ENCODE measurements around the gene KRT15.
A peak's percentile ranks its signal among the peaks of the same experiment; 100 is the strongest.

The KRT15 gene

GRCh38 chr17:41518789-41519449, at the start of gene KRT15:
Gene KRT15, minus strand, starts transcription at chr17:41518890. Its CDS starts 63 bp downstream, at chr17:41518827.
- no peak for DNase-seq (ENCODE audit: low read depth)

GRCh38 chr17:41567317-41567716, 48.6 kb upstream of the KRT15 start:
- DNase-seq (ENCODE audit: low read depth) = no peak

- no peak for DNase-seq (ENCODE audit: low read depth)
These were observed 46.6 kb upstream of the KRT15 start for GRCh38 chr17:41565338-41565737.

GRCh38 chr17:41563607-41564170, 45.0 kb upstream of the KRT15 start:
- no peak for DNase-seq (ENCODE audit: low read depth)

GRCh38 chr17:41561554-41561953, 42.9 kb upstream of the KRT15 start:
- no peak for DNase-seq (ENCODE audit: low read depth)

GRCh38 chr17:41559548-41559947, 40.9 kb upstream of the KRT15 start:
- no peak for DNase-seq (ENCODE audit: low read depth)

- DNase-seq (ENCODE audit: low read depth) = no peak
These were observed 38.2 kb upstream of the KRT15 start for GRCh38 chr17:41556931-41557330.

- DNase-seq (ENCODE audit: low read depth) = no peak
These were observed 37.6 kb upstream of the KRT15 start for GRCh38 chr17:41556306-41556705.

GRCh38 chr17:41555105-41555887, 36.6 kb upstream of the KRT15 start:
- no peak for DNase-seq (ENCODE audit: low read depth)

GRCh38 chr17:41553987-41554680, 35.4 kb upstream of the KRT15 start:
- no peak for DNase-seq (ENCODE audit: low read depth)

- no peak for DNase-seq (ENCODE audit: low read depth)
These were observed 34.5 kb upstream of the KRT15 start for GRCh38 chr17:41553176-41553575.

- DNase-seq (ENCODE audit: low read depth) = no peak
These were observed 33.8 kb upstream of the KRT15 start for GRCh38 chr17:41552455-41552854.

- no peak for DNase-seq (ENCODE audit: low read depth)
These were observed 32.7 kb upstream of the KRT15 start for GRCh38 chr17:41551365-41551764.

GRCh38 chr17:41549596-41550039, 30.9 kb upstream of the KRT15 start:
- no peak for DNase-seq (ENCODE audit: low read depth)

GRCh38 chr17:41548844-41549595, 30.3 kb upstream of the KRT15 start:
- no peak for DNase-seq (ENCODE audit: low read depth)

GRCh38 chr17:41547921-41548843, 29.5 kb upstream of the KRT15 start:
- peak; percentile 91 for DNase-seq (ENCODE audit: low read depth)

GRCh38 chr17:41547378-41547841, 28.7 kb upstream of the KRT15 start:
- no peak for DNase-seq (ENCODE audit: low read depth)

- no peak for DNase-seq (ENCODE audit: low read depth)
These were observed 28.1 kb upstream of the KRT15 start for GRCh38 chr17:41546819-41547218.

- DNase-seq (ENCODE audit: low read depth) = no peak
These were observed 27.2 kb upstream of the KRT15 start for GRCh38 chr17:41545829-41546410.

- no peak for DNase-seq (ENCODE audit: low read depth)
These were observed 26.2 kb upstream of the KRT15 start for GRCh38 chr17:41544935-41545334.
